H1 (cell line): Measurements from ENCODE around the gene MYBPH. TPM values are rescaled to one million over a fixed set of nuclear protein-coding genes. Genes with fewer than 3 reads are reported as not detected.

ENCODE experiments used
- CTCF ChIA-PET: fragments of 300-600 bp; sonication (Branson Sonifier 250); formaldehyde crosslinking; loops from one replicate; lab custom pipeline; 2021; ENCODE audit not compliant: partially characterized antibody; lab: Charles Lee
- POLR2A ChIA-PET: fragments of 300-600 bp; sonication (Branson Sonifier 250); formaldehyde crosslinking; loops from one replicate; lab custom pipeline; 2021; ENCODE audit warnings: inconsistent platforms; ENCODE audit not compliant: partially characterized antibody; lab: Charles Lee
- DNase-seq, 2 experiments: peaks; one replicate each; pipeline versions ENCODE4 v3.0.0 to v3.0.0-alpha.2; 2010 to 2022; ENCODE audit warnings: low spot score in 2 of 2, low read depth in 1 of 2, mixed read lengths in 1 of 2
- FAIRE-seq: peaks from 2 replicates; lab custom pipeline; 2011; peaks lifted over from hg19 to GRCh38; lab: Jason Lieb, UNC
- H2AFZ ChIP-seq: 2 replicates; pipeline ENCODE4 v1.8.1; 2012; ENCODE audit warnings: low read length, inconsistent platforms
- H2AK5ac ChIP-seq: 2 replicates; pipeline ENCODE4 v1.6.1; 2013; ENCODE audit warnings: low read depth, low read length
- H2BK120ac ChIP-seq: replicated peaks from 2 replicates; pipeline ENCODE3; 2013; ENCODE audit warnings: low read depth, low read length, inconsistent platforms
- H2BK12ac ChIP-seq: 2 replicates; pipeline ENCODE4 v1.6.1; 2013; ENCODE audit warnings: low read depth, low read length
- H2BK15ac ChIP-seq: 2 replicates; pipeline ENCODE4 v1.6.1; 2013; ENCODE audit warnings: low read length
- H2BK20ac ChIP-seq: 2 replicates; pipeline ENCODE4 v1.6.1; 2013; ENCODE audit warnings: low read length
- H2BK5ac ChIP-seq: 2 replicates; pipeline ENCODE4 v1.6.1; 2013; ENCODE audit warnings: low read depth, low read length
- H3K14ac ChIP-seq: 2 replicates; pipeline ENCODE4 v1.6.1; 2013; ENCODE audit warnings: inconsistent platforms; ENCODE audit not compliant: insufficient read length
- H3K18ac ChIP-seq: 2 replicates; pipeline ENCODE4 v1.6.1; 2013; ENCODE audit warnings: low read length; ENCODE audit errors: extremely low read depth
- H3K23ac ChIP-seq: 2 replicates; pipeline ENCODE4 v1.6.1; 2013; ENCODE audit warnings: inconsistent platforms; ENCODE audit not compliant: insufficient read length
- H3K23me2 ChIP-seq: 2 replicates; pipeline ENCODE4 v1.6.1; 2013; ENCODE audit warnings: low read depth, low read length
- H3K27ac ChIP-seq: 2 replicates; pipeline ENCODE4 v1.6.1; 2011; ENCODE audit warnings: low read depth, low read length, inconsistent platforms
- H3K27me3 ChIP-seq, 4 experiments: replicated peaks in 1 of 4; 1 replicate in 1 of 4; 2 replicates in 3 of 4; pipeline versions ENCODE4 v1.6.1 to v1.8.1; 2011 to 2013; ENCODE audit warnings: low read length in 3 of 4, mild to moderate bottlenecking in 3 of 4, inconsistent platforms in 2 of 4, mixed read lengths in 2 of 4, moderate library complexity in 1 of 4; ENCODE audit not compliant: control insufficient read depth in 3 of 4, insufficient read depth in 3 of 4; ENCODE audit errors: extremely low read depth in 1 of 4
- H3K36me3 ChIP-seq, 4 experiments: 2 replicates each; pipeline versions ENCODE4 v1.6.1 to v1.8.1; 2011 to 2013; ENCODE audit warnings: mild to moderate bottlenecking in 4 of 4, low read length in 3 of 4, moderate library complexity in 2 of 4, control low read depth in 1 of 4, inconsistent platforms in 1 of 4; ENCODE audit not compliant: insufficient read depth in 4 of 4, control insufficient read depth in 2 of 4
- H3K4ac ChIP-seq: replicated peaks from 2 replicates; pipeline ENCODE3; 2013; ENCODE audit warnings: low read length, low read depth, mixed read lengths, inconsistent platforms; ENCODE audit not compliant: insufficient read length
- H3K4me1 ChIP-seq, 4 experiments: replicated peaks in 1 of 4; 1 replicate in 1 of 4; 2 replicates in 3 of 4; pipeline versions ENCODE4 v1.6.1 to v1.8.1; 2011 to 2013; ENCODE audit warnings: low read length in 3 of 4, inconsistent platforms in 2 of 4, mixed read lengths in 1 of 4; ENCODE audit not compliant: insufficient read depth in 4 of 4, control insufficient read depth in 3 of 4
- H3K4me2 ChIP-seq, 2 experiments: 2 replicates each; pipeline versions ENCODE4 v1.6.1 to v1.8.1; 2011 to 2013; ENCODE audit warnings: low read depth in 2 of 2, low read length in 2 of 2, control low read depth in 1 of 2, inconsistent platforms in 1 of 2, mild to moderate bottlenecking in 1 of 2; ENCODE audit not compliant: insufficient read depth in 1 of 2
- H3K4me3 ChIP-seq, 4 experiments: fragments of 200-600, 300-600 bp in 1 of 4; sonication (generic), shearing (Covaris generic), sonication (Bioruptor Twin) in 1 of 4; 2 replicates each; pipeline versions ENCODE4 v1.5.1 to v1.8.1; 2011 to 2016; ENCODE audit warnings: low read length in 4 of 4, low read depth in 3 of 4, control low read depth in 2 of 4, inconsistent platforms in 2 of 4, mild to moderate bottlenecking in 2 of 4, mixed read lengths in 1 of 4, moderate library complexity in 1 of 4; ENCODE audit not compliant: insufficient read depth in 2 of 4; ENCODE audit errors: extremely low read depth in 1 of 4
- H3K56ac ChIP-seq: replicated peaks from 2 replicates; pipeline ENCODE3; 2013; ENCODE audit warnings: low read depth, mild to moderate bottlenecking, mixed read lengths, low read length, inconsistent platforms; ENCODE audit not compliant: insufficient read length
- H3K79me1 ChIP-seq: 2 replicates; pipeline ENCODE4 v1.6.1; 2013; ENCODE audit warnings: low read depth, low read length, control low read depth
- H3K79me2 ChIP-seq, 2 experiments: 2 replicates each; pipeline versions ENCODE4 v1.6.1 to v1.8.1; 2012 to 2013; ENCODE audit warnings: low read length in 2 of 2, mild to moderate bottlenecking in 2 of 2, inconsistent platforms in 1 of 2; ENCODE audit not compliant: insufficient read depth in 2 of 2, control insufficient read depth in 1 of 2
- H3K9ac ChIP-seq, 4 experiments: replicated peaks in 1 of 4; 1 replicate in 1 of 4; 2 replicates in 3 of 4; pipeline versions ENCODE4 v1.6.1 to v1.8.1; 2011 to 2013; ENCODE audit warnings: low read depth in 3 of 4, low read length in 3 of 4, control low read depth in 2 of 4, mild to moderate bottlenecking in 2 of 4, moderate library complexity in 2 of 4, inconsistent platforms in 1 of 4; ENCODE audit errors: extremely low read depth in 1 of 4
- H3K9me3 ChIP-seq, 2 experiments: 2 replicates each; pipeline versions ENCODE4 v1.6.1 to v1.8.1; 2012 to 2013; ENCODE audit warnings: mild to moderate bottlenecking in 2 of 2, moderate library complexity in 2 of 2, control low read depth in 1 of 2, inconsistent platforms in 1 of 2, low read depth in 1 of 2, low read length in 1 of 2, mixed read lengths in 1 of 2; ENCODE audit not compliant: insufficient read depth in 2 of 2
- H4K20me1 ChIP-seq, 2 experiments: replicated peaks in 1 of 2; 2 replicates each; pipeline versions ENCODE3 to v1.8.1; 2011 to 2013; ENCODE audit warnings: inconsistent platforms in 2 of 2, low read length in 2 of 2, mild to moderate bottlenecking in 1 of 2; ENCODE audit not compliant: insufficient read depth in 2 of 2, control insufficient read depth in 1 of 2
- H4K5ac ChIP-seq: 2 replicates; pipeline ENCODE4 v1.6.1; 2013; ENCODE audit warnings: low read length, low read depth, mixed read lengths, inconsistent platforms; ENCODE audit not compliant: insufficient read length
- H4K8ac ChIP-seq: 2 replicates; pipeline ENCODE4 v1.8.0; 2013; ENCODE audit warnings: mild to moderate bottlenecking, moderate library complexity, low read length, inconsistent platforms; ENCODE audit not compliant: insufficient read depth; ENCODE audit errors: extremely low read depth
- H4K91ac ChIP-seq: replicated peaks from 2 replicates; pipeline ENCODE3; 2013; ENCODE audit warnings: low read length, mixed read lengths, inconsistent platforms; ENCODE audit not compliant: insufficient read length
- ATF2 ChIP-seq: IDR thresholded peaks from 2 replicates; pipeline ENCODE4 v1.6.1; 2012; ENCODE audit warnings: low read length, inconsistent platforms
- CBX8 ChIP-seq: fragments of 300-800, 300-1000 bp; sonication (generic); IDR thresholded peaks from 2 replicates; pipeline ENCODE4 v1.7.1; 2016; ENCODE audit warnings: low read depth, low read length, borderline replicate concordance
- CEBPB ChIP-seq: IDR thresholded peaks from 2 replicates; pipeline ENCODE4 v1.6.1; 2012; ENCODE audit warnings: low read depth, low read length
- CTBP2 ChIP-seq: IDR thresholded peaks from 2 replicates; pipeline ENCODE4 v1.7.0; 2011; ENCODE audit warnings: borderline replicate concordance, mild to moderate bottlenecking, moderate library complexity, mixed read lengths, low read length; ENCODE audit not compliant: insufficient read depth, insufficient read length
- POLR2AphosphoS5 ChIP-seq: IDR thresholded peaks from 2 replicates; pipeline ENCODE4 v1.6.1; 2011; ENCODE audit warnings: low read depth, low read length
- POU5F1 ChIP-seq: IDR thresholded peaks from 2 replicates; pipeline ENCODE4 v1.6.1; 2011; ENCODE audit warnings: low read depth, mild to moderate bottlenecking, low read length, moderate library complexity
- RFX5 ChIP-seq: IDR thresholded peaks from 2 replicates; pipeline ENCODE4 v1.6.1; 2011; ENCODE audit warnings: low read depth, low read length, improper control_type of control experiment, borderline replicate concordance
- RNF2 ChIP-seq: fragments of 200-900, 300-1000 bp; sonication (generic); IDR thresholded peaks from 2 replicates; pipeline ENCODE4 v1.7.1; 2016; ENCODE audit warnings: borderline replicate concordance, low read depth, mild to moderate bottlenecking, antibody characterized with exemption, low read length; ENCODE audit not compliant: poor library complexity, severe bottlenecking; ENCODE audit errors: missing control alignments
- TEAD4 ChIP-seq: IDR thresholded peaks from 2 replicates; pipeline ENCODE4 v1.6.1; 2012; ENCODE audit warnings: low read depth, low read length, inconsistent platforms, mixed read lengths
- WGBS, 2 experiments: shearing (Covaris generic) in 1 of 2; methylation state at CpG; one replicate each; pipeline versions ENCODE4 v1.1.6 to v1.1.7; 2013 to 2015; ENCODE audit warnings: low lambda C conversion rate in 2 of 2, mixed read lengths in 2 of 2, inconsistent platforms in 1 of 2, low coverage in 1 of 2, missing lambda C conversion rate in 1 of 2; ENCODE audit not compliant: insufficient replicate concordance in 2 of 2, insufficient coverage in 1 of 2, insufficient read length in 1 of 2; ENCODE audit errors: extremely low coverage in 1 of 2, missing lambda C conversion rate in 1 of 2; 5-methylcytosine and 5-hydroxymethylcytosine counted together
- polyA plus RNA-seq, 7 experiments: library from polyadenylated mRNA; depleted of rRNA in 3 of 7; stranded (reverse) in 5 of 7; unstranded in 2 of 7; fragments of >200 nt in 5 of 7; fragments of 200-250 nt in 2 of 7; gene quantifications; 1 replicate in 5 of 7; 2 replicates in 1 of 7; 4 replicates in 1 of 7; pipeline versions ENCODE4 v1.2.1 to v1.2.3, GENCODE V29; 2011 to 2013; ENCODE audit warnings: missing spikeins in 2 of 7, mixed read lengths in 2 of 7
- total RNA-seq: library from RNA; stranded (reverse); fragmentation: NEBNext Ultra II Directional; extraction: Animal tissue kit (Norgen Biotek cat#: 25700); gene quantifications from 2 replicates; pipeline ENCODE4 v1.2.1, GENCODE V29; 2021

Gene MYBPH
- total and polyA plus RNA-seq, 2 of the 8 experiments (the other 6 are each of a cell fraction or from before 2014, with no cell fraction given) = not detected

- no peak overlapping the region for H3K4me3 ChIP-seq
- TF ChIP-seq RNF2 = no peak
- no peak for TF ChIP-seq CTBP2
- no peak for TF ChIP-seq CBX8
- no peak for TF ChIP-seq CEBPB
- TF ChIP-seq RFX5 = no peak
- TF ChIP-seq POLR2AphosphoS5 = no peak
- no peak for TF ChIP-seq POU5F1
- no peak for TF ChIP-seq ATF2
- no peak for TF ChIP-seq TEAD4
Observed at GRCh38 chr1:203120325-203121153, 55.1 kb downstream of the MYBPH start.

More at GRCh38 chr1:203120325-203121153, 55.1 kb downstream of the MYBPH start:
- H3K56ac ChIP-seq = no peak overlapping the region
- H3K9ac ChIP-seq = no peak overlapping the region
- no peaks in the 10 kb centered on the region for H3K23me2 ChIP-seq
- ChIA-PET POLR2A (interaction anchor here (1.1 kb wide), 2 partner anchors 8 to 10 kb away, joined by 3 to 4 read pairs; no protein-coding TSS in a partner anchor), CTCF (interaction anchor here (0.7 to 49.1 kb wide), 15 partner anchors 10 to 148 kb away, joined by 3 to 1071 read pairs (median 5); partner anchors contain the start of genes MYOG and PPFIA4)
- no peak overlapping the region for H2BK15ac ChIP-seq
- 78% methylated on average over 7 of the region's 7 CpGs; no CpG with 5 or more reads in 1 of the 2 experiments for WGBS, 2 experiments
- no peak overlapping the region for H4K91ac ChIP-seq
- H3K79me1 ChIP-seq = no peaks in the 10 kb centered on the region
- no peaks in the 10 kb centered on the region for H4K20me1 ChIP-seq
- no peak overlapping the region for H2BK12ac ChIP-seq
- FAIRE-seq (no peak), DNase-seq (peak in 1 of 2 experiments; percentile 36)
- H3K27ac ChIP-seq = no peak overlapping the region
- no peak overlapping the region for H2BK120ac ChIP-seq
- H3K14ac ChIP-seq = no peak overlapping the region
- no peak overlapping the region for H4K8ac ChIP-seq
- no peaks in the 10 kb centered on the region for H3K36me3 ChIP-seq
- H2BK20ac ChIP-seq = no peak overlapping the region
- H3K79me2 ChIP-seq = no peaks in the 10 kb centered on the region
- H3K27me3 ChIP-seq = peaks cover 0 to 6% (median 3%) of the 10 kb centered on the region in 4 experiments; a peak in 4 of 7 replicates
- H2BK5ac ChIP-seq = no peak overlapping the region
- peaks cover 0 to 3% (median 2%) of the 10 kb centered on the region in 4 experiments; a peak in 2 of 7 replicates for H3K4me1 ChIP-seq
- no peak overlapping the region for H2AK5ac ChIP-seq
- no peak overlapping the region for H2AFZ ChIP-seq
- H3K4ac ChIP-seq = no peak overlapping the region
- H3K4me2 ChIP-seq = no peak overlapping the region
- H3K23ac ChIP-seq = no peak overlapping the region
- H4K5ac ChIP-seq = no peak overlapping the region
- no peaks in the 10 kb centered on the region for H3K9me3 ChIP-seq
- no peak overlapping the region for H3K18ac ChIP-seq
